B cell (primary cell): ENCODE measurements around the gene LHX1. TPM values are rescaled to one million over a fixed set of nuclear protein-coding genes. Genes with fewer than 3 reads are reported as not detected.

ENCODE experiments used
- ATAC-seq: fragments of 200-7000 bp; cut with Tn5 transposase; one replicate; pipeline ENCODE4 v1.10.0; 2021; ENCODE audit warnings: low read depth, mild to moderate bottlenecking, moderate number of reproducible peaks, moderate library complexity
- CTCF ChIA-PET: fragments of 350-600 bp; sonication (Branson Sonifier 250); formaldehyde crosslinking; loops from one replicate; lab custom pipeline; 2021; ENCODE audit warnings: antibody characterized with exemption, inconsistent platforms; lab: Charles Lee
- POLR2A ChIA-PET: fragments of 350-600 bp; sonication (Branson Sonifier 250); formaldehyde crosslinking; loops from one replicate; lab custom pipeline; 2021; ENCODE audit warnings: antibody characterized with exemption; lab: Charles Lee
- DNase-seq: peaks from one replicate; pipeline ENCODE4 v3.0.0; 2013
- H2AFZ ChIP-seq: 2 replicates; pipeline ENCODE4 v1.6.1; 2012; ENCODE audit warnings: mild to moderate bottlenecking, low read depth, low read length; ENCODE audit not compliant: insufficient read depth, poor library complexity, severe bottlenecking
- H3K27ac ChIP-seq, 2 donors: 1 replicate in 1 of 2; 2 replicates in 1 of 2; pipeline ENCODE4 v1.5.1; 2012 to 2013; ENCODE audit warnings: low read length in 2 of 2, mild to moderate bottlenecking in 2 of 2, moderate library complexity in 1 of 2
- H3K27me3 ChIP-seq, 4 experiments: fragments of 200-600 bp in 1 of 4; sonication (generic) in 1 of 4; replicated peaks in 1 of 4; 1 replicate in 2 of 4; 2 replicates in 2 of 4; pipeline versions ENCODE4 v1.6.1 to v1.7.0; 2013 to 2016; ENCODE audit warnings: low read length in 3 of 4, mild to moderate bottlenecking in 2 of 4, mixed read lengths in 1 of 4, moderate library complexity in 1 of 4; ENCODE audit not compliant: insufficient read depth in 4 of 4, control insufficient read depth in 3 of 4; ENCODE audit errors: control extremely low read depth in 1 of 4
- H3K36me3 ChIP-seq, 2 experiments: replicated peaks in 1 of 2; 1 replicate in 1 of 2; 2 replicates in 1 of 2; pipeline versions ENCODE4 v1.6.1 to v1.7.1; 2013; ENCODE audit warnings: low read length in 1 of 2; ENCODE audit not compliant: insufficient read depth in 2 of 2, control insufficient read depth in 1 of 2; ENCODE audit errors: control extremely low read depth in 1 of 2, extremely low read depth in 1 of 2
- H3K4me1 ChIP-seq, 2 donors: fragments of 200-600 bp in 1 of 2; sonication (generic) in 1 of 2; 1 replicate in 1 of 2; 2 replicates in 1 of 2; pipeline versions ENCODE4 v1.5.1 to v1.6.1; 2013 to 2017; ENCODE audit warnings: low read length in 2 of 2; ENCODE audit not compliant: control insufficient read depth in 2 of 2, insufficient read depth in 2 of 2
- H3K4me2 ChIP-seq: replicated peaks from 2 replicates; pipeline ENCODE3; 2012; ENCODE audit warnings: mild to moderate bottlenecking, low read depth, low read length; ENCODE audit not compliant: poor library complexity, severe bottlenecking
- H3K4me3 ChIP-seq, 5 experiments: fragments of 200-600 bp in 1 of 5; sonication (generic) in 1 of 5; 1 replicate in 3 of 5; 2 replicates in 2 of 5; pipeline versions ENCODE4 v1.5.1 to v1.7.0; 2011 to 2016; ENCODE audit warnings: low read length in 4 of 5, mild to moderate bottlenecking in 4 of 5, low read depth in 2 of 5, control low read depth in 1 of 5, moderate library complexity in 1 of 5; ENCODE audit not compliant: insufficient read depth in 1 of 5; ENCODE audit errors: control extremely low read depth in 1 of 5, extremely low read depth in 1 of 5
- H3K79me2 ChIP-seq: fragments of 200-600 bp; sonication (generic); one replicate; pipeline ENCODE4 v1.6.0; 2016; ENCODE audit warnings: low read length; ENCODE audit not compliant: control insufficient read depth, insufficient read depth
- H3K9ac ChIP-seq: fragments of 200-600 bp; sonication (generic); 2 replicates; pipeline ENCODE4 v1.6.1; 2017; ENCODE audit warnings: mild to moderate bottlenecking, low read length, moderate library complexity
- H3K9me3 ChIP-seq, 3 donors: one replicate each; pipeline versions ENCODE4 v1.6.1 to v1.7.1; 2013; ENCODE audit warnings: low read length in 2 of 3; ENCODE audit not compliant: control insufficient read depth in 2 of 3, insufficient read depth in 1 of 3; ENCODE audit errors: control extremely low read depth in 1 of 3
- H4K20me1 ChIP-seq: 2 replicates; pipeline ENCODE4 v1.6.0; 2012; ENCODE audit warnings: mild to moderate bottlenecking, low read length; ENCODE audit not compliant: insufficient read depth, control insufficient read depth, poor library complexity, severe bottlenecking
- H3K27ac Mint-ChIP-seq: one replicate; pipeline ENCODE4 v1.8.0; 2021; ENCODE audit warnings: mixed read lengths
- H3K27me3 Mint-ChIP-seq: one replicate; pipeline ENCODE4 v1.8.0; 2021; ENCODE audit warnings: mixed read lengths
- H3K4me1 Mint-ChIP-seq: one replicate; pipeline ENCODE4 v1.8.0; 2021; ENCODE audit warnings: mixed read lengths
- H3K4me3 Mint-ChIP-seq: one replicate; pipeline ENCODE4 v1.8.0; 2021; ENCODE audit warnings: mixed read lengths
- H3K9me3 Mint-ChIP-seq: one replicate; pipeline ENCODE4 v1.8.0; 2022; ENCODE audit warnings: mixed read lengths; ENCODE audit not compliant: insufficient read depth
- EZH2 ChIP-seq: IDR thresholded peaks from 2 replicates; pipeline ENCODE4 v1.6.1; 2012; ENCODE audit warnings: borderline replicate concordance, low read depth, mild to moderate bottlenecking, moderate library complexity, low read length; ENCODE audit not compliant: insufficient read depth, poor library complexity, severe bottlenecking
- WGBS: methylation state at CpG from one replicate; pipeline ENCODE4 v1.1.5; 2013; ENCODE audit warnings: missing lambda C conversion rate; ENCODE audit not compliant: insufficient coverage; 5-methylcytosine and 5-hydroxymethylcytosine counted together
- intact Hi-C: fragments of 100-400 bp; cut with micrococcal nuclease; formaldehyde crosslinking; loops from one replicate; pipeline ENCODE4 v1.10.0; 2022
- polyA plus RNA-seq: library from polyadenylated mRNA; depleted of rRNA; stranded (reverse); fragments of >200 nt; gene quantifications from 2 replicates; pipeline ENCODE4 v1.2.3, GENCODE V29; 2012
- total RNA-seq, 2 donors: library from RNA; stranded (reverse); fragments of 120-200 nt in 1 of 2; gene quantifications; 1 replicate in 1 of 2; 2 replicates in 1 of 2; pipeline versions ENCODE4 v1.2.3 to v1.2.4, GENCODE V29; 2013 to 2022
- TF ChIP-seq, protein P1 (sequence below): fragments of 200-600 bp; IDR thresholded peaks from one replicate; pipeline ENCODE4 v1.8.0; 2022; ENCODE audit warnings: antibody characterized with exemption, mild to moderate bottlenecking

Gene LHX1
- total and polyA plus RNA-seq, 2 donors (not counting 1 experiment from before 2014, with no cell fraction given), result not detected

DNA sequence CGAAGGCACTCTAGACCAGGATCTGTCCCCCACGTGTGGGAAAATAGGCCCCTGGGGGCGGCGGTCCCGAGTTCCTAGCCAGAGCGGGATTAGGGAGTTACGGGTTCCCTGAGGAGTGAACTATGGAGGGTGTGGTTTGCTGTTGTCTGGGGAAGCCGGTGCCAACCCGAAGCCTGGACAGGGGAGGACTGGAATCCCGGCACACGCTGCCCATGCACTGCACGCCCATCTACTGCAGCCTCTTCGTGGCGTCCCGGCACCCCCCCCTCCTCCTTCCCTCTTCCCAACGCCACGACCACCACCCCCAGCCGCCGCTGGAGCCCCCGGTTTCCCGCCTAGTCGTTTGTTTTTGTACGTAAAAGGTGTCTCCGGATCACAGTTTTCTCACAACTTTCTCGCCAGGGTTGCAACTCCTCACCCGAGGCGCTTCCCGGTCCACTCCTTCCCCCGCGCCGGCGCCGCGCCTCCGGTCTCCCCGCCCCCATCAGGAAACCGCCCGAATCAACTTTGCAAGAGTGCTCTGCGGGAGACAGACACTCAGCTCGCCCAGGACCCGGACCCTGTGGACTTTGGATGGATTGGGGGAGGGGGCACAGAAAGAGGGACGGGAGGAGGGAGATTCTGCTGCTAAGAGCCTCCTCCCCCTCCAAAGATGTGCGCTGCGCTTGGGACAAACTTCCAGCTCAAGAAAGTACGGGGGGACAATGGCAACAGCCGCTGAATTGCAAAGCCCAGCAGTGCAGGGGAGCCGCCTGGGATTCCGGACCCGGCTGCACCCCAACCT lies 1.4 kb upstream of the LHX1 start:
- Mint-ChIP-seq H3K27me3 (peaks cover 81% of the 10 kb centered on the region), H3K9me3 (no peaks in the 10 kb centered on the region), H3K4me1 (peaks cover 74% of the 10 kb centered on the region), H3K27ac (peak overlapping the region; percentile 77), H3K4me3 (peak overlapping the region; percentile 73)
- Histone ChIP-seq H2AFZ (peak overlapping the region; percentile 51), H3K27ac (no peak overlapping the region), H3K36me3 (no peaks in the 10 kb centered on the region), H3K4me1 (peaks cover 88 to 95% of the 10 kb centered on the region in 2 donors), H3K9ac (peak overlapping the region; percentile 53), H3K9me3 (peaks cover 0 to 94% (median 16%) of the 10 kb centered on the region in 3 donors), H3K27me3 (peaks cover 0 to 98% (median 91%) of the 10 kb centered on the region in 4 experiments), H3K79me2 (no peaks in the 10 kb centered on the region), H3K4me3 (peak overlapping the region in 2 of 5 experiments; percentile 38 to 51), H4K20me1 (peaks cover 39% of the 10 kb centered on the region), H3K4me2 (peak overlapping the region; percentile 84)
- peak; percentile 58 for DNase-seq
- CTCF ChIA-PET, result no interaction called here
- no peak for TF ChIP-seq EZH2
- TF ChIP-seq, protein P1, sequence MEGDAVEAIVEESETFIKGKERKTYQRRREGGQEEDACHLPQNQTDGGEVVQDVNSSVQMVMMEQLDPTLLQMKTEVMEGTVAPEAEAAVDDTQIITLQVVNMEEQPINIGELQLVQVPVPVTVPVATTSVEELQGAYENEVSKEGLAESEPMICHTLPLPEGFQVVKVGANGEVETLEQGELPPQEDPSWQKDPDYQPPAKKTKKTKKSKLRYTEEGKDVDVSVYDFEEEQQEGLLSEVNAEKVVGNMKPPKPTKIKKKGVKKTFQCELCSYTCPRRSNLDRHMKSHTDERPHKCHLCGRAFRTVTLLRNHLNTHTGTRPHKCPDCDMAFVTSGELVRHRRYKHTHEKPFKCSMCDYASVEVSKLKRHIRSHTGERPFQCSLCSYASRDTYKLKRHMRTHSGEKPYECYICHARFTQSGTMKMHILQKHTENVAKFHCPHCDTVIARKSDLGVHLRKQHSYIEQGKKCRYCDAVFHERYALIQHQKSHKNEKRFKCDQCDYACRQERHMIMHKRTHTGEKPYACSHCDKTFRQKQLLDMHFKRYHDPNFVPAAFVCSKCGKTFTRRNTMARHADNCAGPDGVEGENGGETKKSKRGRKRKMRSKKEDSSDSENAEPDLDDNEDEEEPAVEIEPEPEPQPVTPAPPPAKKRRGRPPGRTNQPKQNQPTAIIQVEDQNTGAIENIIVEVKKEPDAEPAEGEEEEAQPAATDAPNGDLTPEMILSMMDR, result no peak
- WGBS, result 9% methylated on average over 36 of the region's 49 CpGs
- POLR2A ChIA-PET, result interaction anchor here (1.3 to 1.4 kb wide), 2 partner anchors 13 to 14 kb away, joined by 3 read pairs; partner anchors contain the start of gene AATF
- no peak for ATAC-seq
- intact Hi-C loops, result no loop called here
